Retinal pigment epithelial cell (primary cell): ENCODE results near the gene ING2.
"Not testable (repeated sequence)": the region's sequence is repeated elsewhere in the genome, so short reads cannot be mapped to it uniquely, and the experiment has no call there.

ENCODE experiments used
- DNase-seq: peaks from one replicate; pipeline ENCODE4 v3.0.0-alpha.2; 2010; ENCODE audit warnings: low read depth
- H3K4me3 ChIP-seq: 2 replicates; pipeline ENCODE4 v1.5.1; 2011; ENCODE audit warnings: mild to moderate bottlenecking, low read length, control low read depth, moderate library complexity
- TF ChIP-seq, protein P1 (sequence below): conservative IDR thresholded peaks from 2 replicates; pipeline ENCODE4 v1.5.1; 2011; ENCODE audit warnings: low read depth, low read length, control low read depth, inconsistent platforms

The ING2 gene

DNA sequence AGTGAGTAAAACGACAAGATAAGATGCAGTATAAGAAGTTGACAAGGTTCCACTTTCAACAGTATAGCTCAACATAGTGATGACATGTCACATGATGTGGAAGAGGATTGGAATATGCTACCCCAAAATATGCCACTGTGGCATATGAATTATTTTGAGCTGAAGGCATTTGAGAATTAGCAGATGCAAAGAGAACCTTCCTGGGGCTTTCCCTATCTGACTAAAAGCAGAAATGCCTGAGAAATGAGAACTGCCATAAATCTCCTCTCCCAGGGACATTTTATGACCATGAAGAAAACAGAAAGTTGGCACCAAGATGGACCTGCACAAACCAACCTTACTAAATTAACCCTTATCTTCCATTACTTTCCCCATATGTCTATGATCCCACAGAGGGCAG is 35.6 kb upstream of the ING2 start:
- no peak overlapping the region for H3K4me3 ChIP-seq
- no peak for DNase-seq
- TF ChIP-seq, protein P1, sequence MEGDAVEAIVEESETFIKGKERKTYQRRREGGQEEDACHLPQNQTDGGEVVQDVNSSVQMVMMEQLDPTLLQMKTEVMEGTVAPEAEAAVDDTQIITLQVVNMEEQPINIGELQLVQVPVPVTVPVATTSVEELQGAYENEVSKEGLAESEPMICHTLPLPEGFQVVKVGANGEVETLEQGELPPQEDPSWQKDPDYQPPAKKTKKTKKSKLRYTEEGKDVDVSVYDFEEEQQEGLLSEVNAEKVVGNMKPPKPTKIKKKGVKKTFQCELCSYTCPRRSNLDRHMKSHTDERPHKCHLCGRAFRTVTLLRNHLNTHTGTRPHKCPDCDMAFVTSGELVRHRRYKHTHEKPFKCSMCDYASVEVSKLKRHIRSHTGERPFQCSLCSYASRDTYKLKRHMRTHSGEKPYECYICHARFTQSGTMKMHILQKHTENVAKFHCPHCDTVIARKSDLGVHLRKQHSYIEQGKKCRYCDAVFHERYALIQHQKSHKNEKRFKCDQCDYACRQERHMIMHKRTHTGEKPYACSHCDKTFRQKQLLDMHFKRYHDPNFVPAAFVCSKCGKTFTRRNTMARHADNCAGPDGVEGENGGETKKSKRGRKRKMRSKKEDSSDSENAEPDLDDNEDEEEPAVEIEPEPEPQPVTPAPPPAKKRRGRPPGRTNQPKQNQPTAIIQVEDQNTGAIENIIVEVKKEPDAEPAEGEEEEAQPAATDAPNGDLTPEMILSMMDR: no peak

DNA sequence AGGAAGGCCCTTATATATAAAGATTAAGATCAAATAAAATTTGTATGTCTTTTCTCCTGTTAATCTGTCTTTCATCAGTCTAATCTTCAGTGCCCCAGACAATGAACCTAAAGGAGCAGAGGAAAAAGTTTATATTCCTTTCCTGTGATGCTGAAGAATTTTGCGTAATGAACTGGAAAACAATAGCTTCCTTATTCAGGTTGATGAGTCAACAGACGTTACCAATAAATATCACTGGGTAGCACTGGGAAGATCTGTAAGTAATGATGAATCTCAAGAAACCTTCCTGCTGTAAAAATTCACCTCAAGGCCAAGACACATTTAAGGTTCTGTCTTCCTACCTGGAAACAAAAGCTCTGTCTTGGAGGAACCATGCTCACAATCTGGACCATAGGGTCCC is 34.9 kb upstream of the ING2 start:
- TF ChIP-seq, protein P1: no peak
- no peak overlapping the region for H3K4me3 ChIP-seq
- no peak for DNase-seq

DNA sequence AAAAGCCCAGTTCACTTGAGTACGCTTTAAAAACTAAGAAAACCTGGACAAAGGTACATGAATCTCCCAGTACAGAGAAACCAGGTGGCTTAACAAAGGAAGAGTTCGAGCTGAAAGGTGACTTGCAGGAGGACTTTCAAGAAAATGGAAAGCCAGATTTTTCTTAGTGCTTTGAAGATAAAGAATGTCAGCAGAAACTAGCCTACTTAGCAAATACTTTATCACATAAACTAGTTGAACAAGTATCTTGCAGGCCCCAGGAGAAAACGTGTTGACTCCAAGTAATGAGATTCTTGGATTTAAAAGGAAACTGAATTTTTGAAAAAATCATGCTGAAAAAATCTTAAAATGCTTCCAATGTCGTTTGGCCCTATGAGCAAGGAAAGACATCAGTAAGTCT is 34.0 kb upstream of the ING2 start:
- no peak for DNase-seq
- TF ChIP-seq, protein P1: no peak
- H3K4me3 ChIP-seq: no peak overlapping the region

DNA sequence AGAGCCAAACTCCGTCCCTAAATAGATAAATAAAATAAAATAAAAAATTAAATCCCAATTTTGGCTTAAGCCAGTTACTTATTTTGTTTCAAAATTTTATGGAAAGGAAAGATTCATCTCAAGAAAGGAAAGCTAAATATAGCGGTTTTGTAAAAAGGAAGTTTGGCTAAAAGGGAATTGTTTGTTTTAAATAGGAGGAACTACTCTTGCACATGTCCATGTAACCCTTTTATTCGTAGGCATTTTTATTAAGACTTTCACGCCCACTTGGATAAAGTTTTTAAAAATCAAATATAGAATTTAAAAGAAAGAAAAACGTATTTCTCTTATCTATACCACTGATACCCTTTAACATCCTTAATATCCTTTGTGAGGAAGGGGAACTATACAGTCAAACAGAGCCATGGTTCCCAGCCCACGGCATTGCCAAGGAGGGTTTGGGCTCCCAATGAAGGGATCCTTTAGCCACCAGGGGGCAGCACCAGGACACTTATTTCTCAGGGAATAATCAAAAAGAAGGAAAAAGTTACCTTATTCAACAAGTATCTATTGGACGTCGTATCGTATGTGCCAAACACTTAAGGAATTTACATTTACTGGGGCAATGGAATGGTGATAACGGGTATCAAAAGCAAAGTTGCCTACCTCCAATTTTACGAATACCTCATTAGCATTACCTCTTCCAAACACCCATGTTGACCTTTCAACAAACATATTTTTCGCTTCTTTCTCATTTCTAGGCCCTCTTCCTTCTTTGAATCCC is 32.7 kb upstream of the ING2 start:
- no peak overlapping the region for H3K4me3 ChIP-seq
- TF ChIP-seq, protein P1: peak; percentile 83

DNA sequence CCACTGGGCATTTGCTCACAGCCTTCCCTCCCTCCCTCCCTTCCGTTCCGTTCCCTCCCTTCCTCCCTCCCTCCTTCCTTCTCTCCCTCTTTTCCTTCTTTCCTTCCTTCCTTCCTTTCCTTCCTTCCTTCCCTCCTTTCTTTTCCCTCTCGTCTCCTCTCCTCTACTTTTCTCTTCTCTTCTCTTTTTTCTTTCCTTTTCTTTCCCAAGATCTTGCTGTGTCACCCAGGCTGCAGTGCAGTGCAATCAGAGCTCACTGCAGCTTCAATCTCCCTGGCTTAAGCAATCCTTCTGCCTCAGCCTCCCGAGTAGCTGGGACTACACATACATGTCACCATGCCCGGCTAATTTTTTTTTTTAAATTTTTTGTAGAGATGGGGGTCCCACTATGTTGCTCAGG is 26.7 kb upstream of the ING2 start:
- no peak overlapping the region for H3K4me3 ChIP-seq
- TF ChIP-seq, protein P1: no peak
- DNase-seq: no peak

More for the DNA sequence above, 32.7 kb upstream of the ING2 start:
- DNase-seq: no peak

DNA sequence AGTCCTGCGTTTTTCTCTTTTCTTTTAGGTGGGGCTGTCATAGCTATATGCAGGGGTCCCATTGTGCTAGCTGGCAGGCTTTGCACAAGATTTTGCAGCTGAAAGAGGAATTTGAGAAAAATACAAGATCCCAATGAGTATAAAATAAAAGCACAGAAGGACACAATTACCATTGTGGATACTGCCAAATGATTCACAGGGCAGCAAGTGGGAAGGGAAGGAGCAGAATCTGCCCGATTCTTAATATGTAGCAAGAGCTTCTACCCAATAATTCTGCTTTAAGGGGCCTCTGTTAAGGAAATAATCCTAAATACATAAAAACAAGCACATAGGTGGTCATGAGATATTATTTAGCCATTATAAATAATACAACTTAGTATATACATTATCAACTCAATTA is 25.9 kb upstream of the ING2 start:
- no peak overlapping the region for H3K4me3 ChIP-seq
- no peak for DNase-seq
- TF ChIP-seq, protein P1: no peak

DNA sequence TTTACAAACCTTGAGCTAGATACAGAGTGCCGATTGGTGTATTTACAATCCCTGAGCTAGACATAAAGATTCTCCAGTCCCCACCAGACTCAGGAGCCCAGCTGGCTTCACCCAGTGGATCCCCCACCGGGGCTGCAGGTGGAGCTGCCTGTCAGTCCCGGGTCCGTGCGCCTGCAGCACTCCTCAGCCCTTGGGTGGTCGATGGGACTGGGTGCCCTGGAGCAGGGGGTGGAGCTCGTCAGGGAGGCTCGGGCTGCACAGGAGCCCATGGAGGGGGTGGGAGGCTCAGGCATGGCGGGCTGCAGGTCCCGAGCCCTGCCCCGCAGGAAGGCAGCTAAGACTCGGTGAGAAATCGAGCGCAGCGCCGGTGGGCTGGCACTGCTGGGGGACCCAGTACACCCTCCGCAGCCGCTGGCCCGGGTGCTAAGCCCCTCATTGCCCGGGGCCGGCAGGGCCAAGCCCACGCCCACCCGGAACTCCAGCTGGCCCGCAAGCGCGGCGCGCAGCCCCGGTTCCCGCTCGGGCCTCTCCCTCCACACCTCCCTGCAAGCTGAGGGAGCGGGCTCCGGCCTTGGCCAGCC is 22.3 kb upstream of the ING2 start:
- not testable (repeated sequence) for H3K4me3 ChIP-seq, DNase-seq
